ENCODE measurements around the gene RAB41. TPM values are rescaled to one million over a fixed set of nuclear protein-coding genes. Genes with fewer than 3 reads are reported as not detected.

RAB41 gene
- total RNA-seq, 1 experiment from 2014 or later: not detected

- no peaks in the 10 kb centered on the region; the same call in 1 of the 2 replicates for H3K9me3 Mint-ChIP-seq
- DNase-seq (ENCODE audit: low spot score) (no peak), ATAC-seq (no peak)
- POLR2A ChIA-PET: no interaction called here
- H3K4me3 Mint-ChIP-seq: no peak overlapping the region
- CTCF ChIA-PET: no interaction called here
- no peak overlapping the region for H3K27ac Mint-ChIP-seq
- no peak for TF ChIP-seq ZNF532 (CRISPR knock-in tag; IDR thresholded peaks at IDR 0.05; ENCODE audit: borderline replicate concordance)
- no peak for TF ChIP-seq GABPB1 (CRISPR knock-in tag; IDR thresholded peaks at IDR 0.05)
- TF ChIP-seq ATF3 (CRISPR knock-in tag; conservative IDR thresholded peaks at IDR 0.05): no peak
- no peak for TF ChIP-seq CREM (CRISPR knock-in tag; IDR thresholded peaks at IDR 0.05)
- no peak for TF ChIP-seq NR2C2 (CRISPR knock-in tag; IDR thresholded peaks at IDR 0.05)
- TF ChIP-seq ZNF121 (CRISPR knock-in tag; IDR thresholded peaks at IDR 0.05): no peak
- TF ChIP-seq TEAD4 (CRISPR knock-in tag; IDR thresholded peaks at IDR 0.05): no peak
- no peak for TF ChIP-seq MYBL2 (CRISPR knock-in tag; IDR thresholded peaks at IDR 0.05)
- no peak for TF ChIP-seq IRF2 (CRISPR knock-in tag; IDR thresholded peaks at IDR 0.05; ENCODE audit: borderline replicate concordance, low read depth)
- no peak for TF ChIP-seq OVOL2 (CRISPR knock-in tag; IDR thresholded peaks at IDR 0.05; ENCODE audit: borderline replicate concordance)
- no peak for TF ChIP-seq FOXP4 (CRISPR knock-in tag; IDR thresholded peaks at IDR 0.05)
- no peak for TF ChIP-seq FOXP1 (CRISPR knock-in tag; IDR thresholded peaks at IDR 0.05; ENCODE audit: borderline replicate concordance)
- TF ChIP-seq CTCF (IDR thresholded peaks at IDR 0.05): no peak
- no peak for TF ChIP-seq ZNF512 (CRISPR knock-in tag; IDR thresholded peaks at IDR 0.05; ENCODE audit: borderline replicate concordance)
- TF ChIP-seq KAT7 (CRISPR knock-in tag; IDR thresholded peaks at IDR 0.05; ENCODE audit: borderline replicate concordance): no peak
- no peak for TF ChIP-seq ZNF671 (CRISPR knock-in tag; IDR thresholded peaks at IDR 0.05)
- no peak for TF ChIP-seq AFF4 (CRISPR knock-in tag; IDR thresholded peaks at IDR 0.05; ENCODE audit: borderline replicate concordance)
- H3K4me1 Mint-ChIP-seq: peaks cover 25% of the 10 kb centered on the region
- H3K27me3 Mint-ChIP-seq (ENCODE audit: low read depth): no peaks in the 10 kb centered on the region; the same call in 1 of the 2 replicates
- H3K36me3 Mint-ChIP-seq: no peaks in the 10 kb centered on the region
Measured at GRCh38 chrX:70255452-70255851, 26.5 kb upstream of the RAB41 start.

Measured in WTC11 (cell line).